Erythroblast (primary cell): ENCODE data around the gene GARS1.

Source experiments
- GATA1 ChIP-seq: IDR thresholded peaks from 2 replicates; pipeline ENCODE4 v1.6.1; 2011; ENCODE audit warnings: low read depth, mild to moderate bottlenecking, control low read depth, low read length, moderate library complexity
- POLR2A ChIP-seq: IDR thresholded peaks from 2 replicates; pipeline ENCODE4 v1.6.1; 2011; ENCODE audit warnings: mild to moderate bottlenecking, low read length

- TF ChIP-seq POLR2A, result no peak
- no peak for TF ChIP-seq GATA1
Observed at GRCh38 chr7:30683306-30683705, 88.6 kb downstream of the GARS1 start.
